Muscle of leg (tissue), 11 donors: ENCODE results near the gene CHMP4A. TPM values are rescaled to one million over a fixed set of nuclear protein-coding genes. Genes with fewer than 3 reads are reported as not detected.

Experiments
- DNase-seq: peaks from one replicate; pipeline ENCODE4 v3.0.0; 2013
- H3K27ac ChIP-seq: one replicate; pipeline ENCODE4 v1.5.1; 2013; ENCODE audit warnings: mild to moderate bottlenecking, low read length, control low read depth
- H3K27me3 ChIP-seq: one replicate; pipeline ENCODE4 v1.6.1; 2013; ENCODE audit warnings: low read length; ENCODE audit not compliant: control insufficient read depth, insufficient read depth
- H3K36me3 ChIP-seq: one replicate; pipeline ENCODE4 v1.6.1; 2013; ENCODE audit warnings: low read length; ENCODE audit not compliant: control insufficient read depth, insufficient read depth
- H3K4me1 ChIP-seq: one replicate; pipeline ENCODE4 v1.6.1; 2013; ENCODE audit warnings: low read length; ENCODE audit not compliant: control insufficient read depth, insufficient read depth
- H3K4me3 ChIP-seq: one replicate; pipeline ENCODE4 v1.5.1; 2013; ENCODE audit warnings: low read length, control low read depth
- H3K9me3 ChIP-seq: replicated peaks from 2 replicates; pipeline ENCODE4 v1.6.1; 2013; ENCODE audit warnings: low read depth, low read length; ENCODE audit not compliant: control insufficient read depth
- WGBS: methylation state at CpG from one replicate; pipeline ENCODE4 v1.1.5; 2013; ENCODE audit warnings: missing lambda C conversion rate; ENCODE audit not compliant: insufficient coverage; 5-methylcytosine and 5-hydroxymethylcytosine counted together
- polyA plus RNA-seq, 8 donors: library from polyadenylated mRNA; unstranded; fragments of 120-200 nt; gene quantifications; one replicate each; pipeline versions ENCODE4 v1.2.1 to v1.2.3, GENCODE V29; 2013; ENCODE audit warnings: inconsistent platforms in 1 of 8, low replicate concordance in 1 of 8; ENCODE audit not compliant: insufficient read length in 8 of 8, insufficient read depth in 1 of 8
- total RNA-seq: library from RNA; stranded (reverse); fragments of 120-200 nt; gene quantifications from one replicate; pipeline ENCODE4 v1.2.4, GENCODE V29; 2013

Gene CHMP4A
- total and polyA plus RNA-seq, 9 donors = 29.8 to 45.1 (median 41.5) TPM

GRCh38 chr14:24179294-24179960 is 33.9 kb downstream of the CHMP4A start:
- Histone ChIP-seq H3K4me1 (no peaks in the 10 kb centered on the region), H3K4me3 (no peak overlapping the region), H3K27me3 (no peaks in the 10 kb centered on the region), H3K36me3 (peaks cover 89% of the 10 kb centered on the region), H3K27ac (peak overlapping the region; percentile 59), H3K9me3 (no peaks in the 10 kb centered on the region)
- no peak for DNase-seq
- 84% methylated on average over 6 of the region's 14 CpGs for WGBS

DNA sequence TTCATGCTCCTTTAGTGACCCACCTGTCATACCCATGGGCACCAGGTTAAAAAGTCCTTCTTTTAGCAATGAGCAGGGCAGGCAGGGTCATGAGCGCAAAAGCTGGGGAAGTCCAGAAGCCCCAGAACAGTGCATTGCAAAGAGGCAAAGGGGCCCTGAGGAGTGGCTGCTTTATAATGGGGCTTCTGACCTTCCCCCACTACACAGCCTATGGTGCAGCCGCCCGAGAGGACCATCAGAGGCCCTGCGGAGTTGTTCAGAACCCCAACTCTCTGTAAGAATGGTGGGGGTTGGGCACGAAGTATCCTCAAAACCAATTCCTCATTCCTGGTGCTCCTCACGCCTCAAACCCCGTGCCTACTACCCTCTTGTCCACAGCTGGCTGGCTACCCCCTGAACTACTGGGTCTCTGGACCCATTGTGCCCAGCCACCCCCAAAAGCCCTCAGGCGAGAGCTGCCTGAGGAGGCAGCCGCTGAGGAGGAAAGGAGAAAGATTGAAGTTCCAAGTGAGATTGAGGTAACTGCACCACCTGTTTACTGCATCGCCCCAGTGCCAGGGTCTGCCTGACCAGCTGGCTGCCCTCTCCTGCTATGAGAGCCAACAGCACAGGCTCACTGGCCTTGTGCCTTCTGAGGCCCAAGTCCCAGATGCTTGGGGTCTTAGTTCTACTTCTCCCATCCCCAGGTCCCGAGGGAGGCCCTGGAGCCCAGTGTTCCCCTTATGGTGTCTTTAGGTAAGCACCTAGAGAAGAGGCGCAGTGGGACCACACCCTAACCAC is 34.7 kb downstream of the CHMP4A start:
- no peaks in the 10 kb centered on the region for H3K9me3 ChIP-seq
- no peak for DNase-seq
- no peaks in the 10 kb centered on the region for H3K27me3 ChIP-seq
- 94% methylated on average over 5 of the region's 12 CpGs for WGBS
- H3K27ac ChIP-seq = no peak overlapping the region
- no peaks in the 10 kb centered on the region for H3K4me1 ChIP-seq
- H3K4me3 ChIP-seq = no peak overlapping the region
- peaks cover 81% of the 10 kb centered on the region for H3K36me3 ChIP-seq

DNA sequence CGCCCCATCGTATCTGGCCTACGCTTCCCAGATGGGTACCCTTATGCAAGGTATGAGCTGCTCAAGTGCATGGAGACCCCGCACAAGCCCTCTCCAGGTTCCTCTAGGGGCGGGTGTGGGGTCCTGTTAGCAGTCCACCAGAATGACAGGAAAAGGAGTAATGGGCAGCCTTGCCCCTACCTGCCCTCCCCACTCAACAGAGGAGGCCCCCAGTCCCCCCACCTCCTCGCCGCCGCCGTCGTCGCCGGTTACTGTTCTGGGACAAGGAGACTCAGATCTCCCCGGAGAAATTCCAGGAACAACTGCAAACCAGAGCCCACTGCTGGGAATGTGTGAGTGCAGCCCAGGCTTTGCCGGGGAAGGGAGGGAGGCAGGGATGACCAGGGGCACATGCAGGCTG is 35.4 kb downstream of the CHMP4A start:
- H3K4me3 ChIP-seq = no peak overlapping the region
- no peak for DNase-seq
- WGBS = 87% methylated on average over 7 of the region's 14 CpGs
- no peaks in the 10 kb centered on the region for H3K27me3 ChIP-seq
- no peaks in the 10 kb centered on the region for H3K9me3 ChIP-seq
- H3K27ac ChIP-seq = no peak overlapping the region
- peaks cover 77% of the 10 kb centered on the region for H3K36me3 ChIP-seq
- H3K4me1 ChIP-seq = peaks cover 1% of the 10 kb centered on the region

GRCh38 chr14:24177041-24177825 is 36.1 kb downstream of the CHMP4A start:
- no peak for DNase-seq
- Histone ChIP-seq H3K4me3 (no peak overlapping the region), H3K4me1 (peaks cover 7% of the 10 kb centered on the region), H3K27me3 (no peaks in the 10 kb centered on the region), H3K27ac (no peak overlapping the region), H3K9me3 (no peaks in the 10 kb centered on the region), H3K36me3 (peaks cover 71% of the 10 kb centered on the region)
- WGBS = 60% methylated on average over 1 of the region's 12 CpGs

- Histone ChIP-seq H3K4me3 (no peak overlapping the region), H3K4me1 (peaks cover 13% of the 10 kb centered on the region), H3K9me3 (no peaks in the 10 kb centered on the region), H3K27ac (no peak overlapping the region), H3K36me3 (peaks cover 64% of the 10 kb centered on the region), H3K27me3 (no peaks in the 10 kb centered on the region)
- no peak for DNase-seq
- 89% methylated on average over 4 of the region's 5 CpGs for WGBS
These were observed 36.7 kb downstream of the CHMP4A start for GRCh38 chr14:24176599-24176998.

- no peak overlapping the region for H3K4me3 ChIP-seq
- peaks cover 16% of the 10 kb centered on the region for H3K4me1 ChIP-seq
- peaks cover 45% of the 10 kb centered on the region for H3K36me3 ChIP-seq
- no peak for DNase-seq
- H3K27me3 ChIP-seq = no peaks in the 10 kb centered on the region
- H3K9me3 ChIP-seq = no peaks in the 10 kb centered on the region
- H3K27ac ChIP-seq = no peak overlapping the region
- 54% methylated on average over 19 of the region's 20 CpGs for WGBS
These were observed 40.4 kb downstream of the CHMP4A start for GRCh38 chr14:24172871-24173281.

GRCh38 chr14:24172261-24172860 is 40.9 kb downstream of the CHMP4A start:
- H3K4me3 ChIP-seq = peak overlapping the region; percentile 37
- no peak for DNase-seq
- no peaks in the 10 kb centered on the region for H3K27me3 ChIP-seq
- no peak overlapping the region for H3K27ac ChIP-seq
- H3K9me3 ChIP-seq = no peaks in the 10 kb centered on the region
- H3K4me1 ChIP-seq = peaks cover 16% of the 10 kb centered on the region
- WGBS = 4% methylated on average over 9 of the region's 30 CpGs
- peaks cover 44% of the 10 kb centered on the region for H3K36me3 ChIP-seq

DNA sequence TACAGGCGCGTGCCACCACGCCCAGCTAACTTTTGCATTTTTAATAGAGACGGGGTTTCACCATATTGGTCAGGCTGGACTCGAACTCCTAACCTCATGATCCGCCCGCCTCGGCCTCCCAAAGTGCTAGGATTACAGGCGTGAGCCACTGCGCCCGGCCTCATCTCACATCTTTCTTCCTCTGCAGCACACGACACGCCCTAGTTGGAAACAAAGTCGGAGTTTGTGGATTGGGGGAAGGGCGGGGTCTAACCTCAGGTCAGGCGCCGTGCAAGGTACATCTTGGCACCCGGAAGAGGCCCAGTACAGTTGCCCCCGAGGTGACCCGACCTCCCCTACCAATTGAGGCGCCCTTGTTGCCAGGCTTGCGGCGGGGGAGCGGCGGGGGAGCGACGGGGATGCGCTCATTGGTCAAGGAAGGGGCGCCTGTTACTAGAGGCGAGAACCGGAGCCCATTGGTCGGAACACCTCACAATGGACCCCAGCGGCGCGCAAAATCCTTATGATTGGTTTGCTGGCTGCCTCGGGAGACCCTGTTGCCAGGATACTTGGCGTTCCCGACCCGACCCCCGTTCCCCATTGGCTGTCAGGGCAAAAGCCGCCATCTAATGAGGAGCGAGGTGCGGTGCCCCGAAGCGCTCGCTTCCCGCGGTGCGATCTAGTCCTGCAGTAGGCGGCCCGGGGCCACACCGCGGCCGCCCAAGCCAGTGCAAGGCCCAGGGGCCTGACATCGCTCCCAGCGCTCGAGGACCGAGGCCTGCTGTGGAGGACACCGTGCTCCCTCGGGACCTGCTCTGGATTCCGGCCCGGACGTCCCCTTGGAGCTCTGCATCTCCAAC is 41.6 kb downstream of the CHMP4A start, which contains the start of gene REC8:
Gene REC8 (plus strand): TSS at position 659 of the 839 bp plus-strand sequence. CDS start 473 bp downstream, outside the sequence.
- DNase-seq = peak; percentile 93
- H3K27ac ChIP-seq = no peak within 1 kb of the TSS
- H3K36me3 ChIP-seq = peaks cover 43% of the 10 kb centered on the region
- H3K27me3 ChIP-seq = no peaks in the 10 kb centered on the region
- peak within 1 kb of the TSS; percentile 37 for H3K4me3 ChIP-seq
- H3K4me1 ChIP-seq = peaks cover 16% of the 10 kb centered on the region
- no peaks in the 10 kb centered on the region for H3K9me3 ChIP-seq
- 6% methylated on average over 53 of the region's 63 CpGs for WGBS

DNA sequence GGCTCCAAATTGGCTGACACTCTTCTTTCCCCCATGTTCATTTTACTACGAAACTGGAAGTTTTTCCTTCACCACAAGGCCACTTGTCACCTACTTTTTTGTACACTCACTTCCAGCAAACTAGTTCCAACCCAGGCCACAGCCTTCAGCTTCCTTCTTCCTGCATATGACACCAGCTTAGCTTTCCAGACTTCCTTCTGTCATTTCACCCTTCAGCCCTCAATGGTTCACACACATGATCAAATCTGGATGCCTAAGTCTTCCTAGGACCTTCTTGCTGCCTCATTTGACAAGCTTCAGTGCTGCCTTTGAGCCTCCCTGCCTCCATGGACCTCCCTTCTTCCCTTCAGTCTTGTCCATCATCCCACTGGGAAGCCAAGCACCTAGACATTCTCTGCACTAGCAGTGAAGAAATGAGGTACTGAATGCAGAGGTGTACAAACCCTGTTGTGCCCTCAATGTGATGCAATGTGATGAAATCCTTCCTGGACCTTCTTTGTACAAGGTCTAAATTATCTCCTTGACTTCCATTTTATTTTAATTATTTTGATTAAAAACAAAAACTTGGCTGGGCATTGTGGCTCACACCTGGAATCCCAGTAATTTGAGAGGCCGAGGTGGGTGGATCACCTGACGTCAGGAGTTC is 45.7 kb downstream of the CHMP4A start:
- Histone ChIP-seq H3K4me3 (no peak overlapping the region), H3K27ac (no peak overlapping the region), H3K4me1 (peaks cover 33% of the 10 kb centered on the region), H3K9me3 (no peaks in the 10 kb centered on the region), H3K27me3 (no peaks in the 10 kb centered on the region), H3K36me3 (peaks cover 67% of the 10 kb centered on the region)
- 87% methylated on average over 3 of the region's 3 CpGs for WGBS
- DNase-seq = peak; percentile 43
